Osteocyte (in vitro differentiated cells): ENCODE data around the gene CABP1. TPM values are rescaled to one million over a fixed set of nuclear protein-coding genes. Genes with fewer than 3 reads are reported as not detected.

Source experiments
- DNase-seq: peaks from one replicate; pipeline ENCODE4 v3.0.0; 2021; ENCODE audit warnings: mixed read lengths; ENCODE audit not compliant: unreplicated experiment; ENCODE audit errors: extremely low spot score
- H3K27ac Mint-ChIP-seq: one replicate; pipeline ENCODE4 v1.8.0; 2021; ENCODE audit warnings: mild to moderate bottlenecking, mixed read lengths; ENCODE audit not compliant: unreplicated experiment
- H3K27me3 Mint-ChIP-seq: one replicate; pipeline ENCODE4 v1.8.0; 2021; ENCODE audit warnings: mixed read lengths; ENCODE audit not compliant: unreplicated experiment
- H3K36me3 Mint-ChIP-seq: one replicate; pipeline ENCODE4 v1.8.0; 2021; ENCODE audit warnings: mixed read lengths; ENCODE audit not compliant: unreplicated experiment
- H3K4me1 Mint-ChIP-seq: one replicate; pipeline ENCODE4 v1.8.0; 2021; ENCODE audit warnings: mixed read lengths; ENCODE audit not compliant: unreplicated experiment
- H3K4me3 Mint-ChIP-seq: one replicate; pipeline ENCODE4 v1.8.0; 2021; ENCODE audit warnings: mild to moderate bottlenecking, moderate library complexity, mixed read lengths; ENCODE audit not compliant: unreplicated experiment
- H3K9me3 Mint-ChIP-seq: one replicate; pipeline ENCODE4 v1.8.0; 2021; ENCODE audit warnings: mixed read lengths; ENCODE audit not compliant: unreplicated experiment
- CTCF ChIP-seq: fragments of 200-600 bp; sonication (generic); IDR thresholded peaks from 2 replicates; pipeline ENCODE4 v1.5.0; 2021; ENCODE audit warnings: antibody characterized with exemption, mild to moderate bottlenecking, moderate library complexity
- total RNA-seq: library from RNA; stranded (reverse); gene quantifications from 2 replicates; pipeline ENCODE4 v1.2.1, GENCODE V29; 2021

CABP1 gene
- total RNA-seq, 1 donor from 2014 or later: not detected

GRCh38 chr12:120690083-120690450 lies 49.6 kb downstream of the CABP1 start:
- H3K27me3 Mint-ChIP-seq: no peaks in the 10 kb centered on the region
- H3K27ac Mint-ChIP-seq: no peak overlapping the region
- no peak overlapping the region for H3K4me3 Mint-ChIP-seq
- no peak for TF ChIP-seq CTCF
- peaks cover 44% of the 10 kb centered on the region for H3K4me1 Mint-ChIP-seq
- H3K36me3 Mint-ChIP-seq: peaks cover 11% of the 10 kb centered on the region
- DNase-seq: no peak
- no peaks in the 10 kb centered on the region for H3K9me3 Mint-ChIP-seq

GRCh38 chr12:120690978-120691377 lies 50.6 kb downstream of the CABP1 start:
- Mint-ChIP-seq H3K27ac (no peak overlapping the region), H3K4me1 (peaks cover 44% of the 10 kb centered on the region)
- DNase-seq: no peak

GRCh38 chr12:120692524-120693033 lies 52.2 kb downstream of the CABP1 start:
- Mint-ChIP-seq H3K4me3 (no peak overlapping the region), H3K9me3 (no peaks in the 10 kb centered on the region), H3K4me1 (peaks cover 43% of the 10 kb centered on the region), H3K36me3 (peaks cover 34% of the 10 kb centered on the region), H3K27me3 (no peaks in the 10 kb centered on the region), H3K27ac (peak overlapping the region; percentile 12)
- no peak for TF ChIP-seq CTCF
- DNase-seq: no peak

More at GRCh38 chr12:120690978-120691377, 50.6 kb downstream of the CABP1 start:
- Mint-ChIP-seq H3K9me3 (no peaks in the 10 kb centered on the region), H3K36me3 (peaks cover 20% of the 10 kb centered on the region), H3K4me3 (no peak overlapping the region), H3K27me3 (no peaks in the 10 kb centered on the region)
- TF ChIP-seq CTCF: no peak

- no peaks in the 10 kb centered on the region for H3K27me3 Mint-ChIP-seq
- no peaks in the 10 kb centered on the region for H3K9me3 Mint-ChIP-seq
- DNase-seq: no peak
- peaks cover 36% of the 10 kb centered on the region for H3K36me3 Mint-ChIP-seq
- peaks cover 31% of the 10 kb centered on the region for H3K4me1 Mint-ChIP-seq
- no peak overlapping the region for H3K4me3 Mint-ChIP-seq
- H3K27ac Mint-ChIP-seq: no peak overlapping the region
- no peak for TF ChIP-seq CTCF
These were observed 53.4 kb downstream of the CABP1 start for GRCh38 chr12:120693848-120694247.

- Mint-ChIP-seq H3K9me3 (no peaks in the 10 kb centered on the region), H3K4me1 (peaks cover 10% of the 10 kb centered on the region), H3K4me3 (no peak overlapping the region), H3K27ac (no peak overlapping the region), H3K27me3 (no peaks in the 10 kb centered on the region), H3K36me3 (peaks cover 52% of the 10 kb centered on the region)
- TF ChIP-seq CTCF: no peak
- DNase-seq: no peak
These were observed 56.2 kb downstream of the CABP1 start for GRCh38 chr12:120696626-120697025.
